ENCODE results near the gene ZNF462. TPM values are rescaled to one million over a fixed set of nuclear protein-coding genes. Genes with fewer than 3 reads are reported as not detected.

Gene ZNF462
- 98.3 TPM for total RNA-seq (ENCODE audit: unreplicated experiment)
- long read RNA-seq, partial matches to known transcripts: 0 of 3 reads
- long read RNA-seq, other reads (novel, unspliced or antisense): 3 of 3 reads

- H3K9me3 Mint-ChIP-seq (ENCODE audit: unreplicated experiment): no peaks in the 10 kb centered on the region
- peaks cover 14% of the 10 kb centered on the region for H3K36me3 Mint-ChIP-seq (ENCODE audit: low read depth, unreplicated experiment)
- peak; percentile 43 for DNase-seq (ENCODE audit: low spot score)
- H3K4me3 Mint-ChIP-seq (ENCODE audit: unreplicated experiment): peak within 1 kb of the TSS; percentile 98
- TF ChIP-seq, protein P1, sequence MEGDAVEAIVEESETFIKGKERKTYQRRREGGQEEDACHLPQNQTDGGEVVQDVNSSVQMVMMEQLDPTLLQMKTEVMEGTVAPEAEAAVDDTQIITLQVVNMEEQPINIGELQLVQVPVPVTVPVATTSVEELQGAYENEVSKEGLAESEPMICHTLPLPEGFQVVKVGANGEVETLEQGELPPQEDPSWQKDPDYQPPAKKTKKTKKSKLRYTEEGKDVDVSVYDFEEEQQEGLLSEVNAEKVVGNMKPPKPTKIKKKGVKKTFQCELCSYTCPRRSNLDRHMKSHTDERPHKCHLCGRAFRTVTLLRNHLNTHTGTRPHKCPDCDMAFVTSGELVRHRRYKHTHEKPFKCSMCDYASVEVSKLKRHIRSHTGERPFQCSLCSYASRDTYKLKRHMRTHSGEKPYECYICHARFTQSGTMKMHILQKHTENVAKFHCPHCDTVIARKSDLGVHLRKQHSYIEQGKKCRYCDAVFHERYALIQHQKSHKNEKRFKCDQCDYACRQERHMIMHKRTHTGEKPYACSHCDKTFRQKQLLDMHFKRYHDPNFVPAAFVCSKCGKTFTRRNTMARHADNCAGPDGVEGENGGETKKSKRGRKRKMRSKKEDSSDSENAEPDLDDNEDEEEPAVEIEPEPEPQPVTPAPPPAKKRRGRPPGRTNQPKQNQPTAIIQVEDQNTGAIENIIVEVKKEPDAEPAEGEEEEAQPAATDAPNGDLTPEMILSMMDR (IDR thresholded peaks at IDR 0.05; ENCODE audit: unreplicated experiment): no peak
- H3K4me1 Mint-ChIP-seq (ENCODE audit: unreplicated experiment): peaks cover 68% of the 10 kb centered on the region
- peak within 1 kb of the TSS; percentile 98 for H3K27ac Mint-ChIP-seq (ENCODE audit: unreplicated experiment)
- peaks cover 17% of the 10 kb centered on the region for H3K27me3 Mint-ChIP-seq (ENCODE audit: unreplicated experiment)
Observed at GRCh38 chr9:106862821-106863720, at the start of gene ZNF462. ZNF462 (plus strand) TSS chr9:106863166; CDS start chr9:106923384, 60,218 bp downstream.

GRCh38 chr9:106816524-106816923, 46.4 kb upstream of the ZNF462 start:
- Mint-ChIP-seq H3K9me3 (ENCODE audit: unreplicated experiment) (no peaks in the 10 kb centered on the region), H3K4me1 (ENCODE audit: unreplicated experiment) (no peaks in the 10 kb centered on the region), H3K4me3 (ENCODE audit: unreplicated experiment) (no peak overlapping the region), H3K27ac (ENCODE audit: unreplicated experiment) (no peak overlapping the region), H3K36me3 (ENCODE audit: low read depth, unreplicated experiment) (no peaks in the 10 kb centered on the region), H3K27me3 (ENCODE audit: unreplicated experiment) (peaks cover 3% of the 10 kb centered on the region)
- TF ChIP-seq, protein P1 (IDR thresholded peaks at IDR 0.05; ENCODE audit: unreplicated experiment): no peak
- DNase-seq (ENCODE audit: low spot score): no peak

- Mint-ChIP-seq H3K4me3 (ENCODE audit: unreplicated experiment) (no peak overlapping the region), H3K27ac (ENCODE audit: unreplicated experiment) (no peak overlapping the region), H3K36me3 (ENCODE audit: low read depth, unreplicated experiment) (no peaks in the 10 kb centered on the region), H3K4me1 (ENCODE audit: unreplicated experiment) (no peaks in the 10 kb centered on the region), H3K9me3 (ENCODE audit: unreplicated experiment) (no peaks in the 10 kb centered on the region), H3K27me3 (ENCODE audit: unreplicated experiment) (peaks cover 1% of the 10 kb centered on the region)
- no peak for DNase-seq (ENCODE audit: low spot score)
- TF ChIP-seq, protein P1 (IDR thresholded peaks at IDR 0.05; ENCODE audit: unreplicated experiment): no peak
Observed at GRCh38 chr9:106818034-106818433, 44.9 kb upstream of the ZNF462 start.

- DNase-seq (ENCODE audit: low spot score): no peak
- H3K4me3 Mint-ChIP-seq (ENCODE audit: unreplicated experiment): no peak overlapping the region
- no peaks in the 10 kb centered on the region for H3K9me3 Mint-ChIP-seq (ENCODE audit: unreplicated experiment)
- no peaks in the 10 kb centered on the region for H3K36me3 Mint-ChIP-seq (ENCODE audit: low read depth, unreplicated experiment)
- TF ChIP-seq, protein P1 (IDR thresholded peaks at IDR 0.05; ENCODE audit: unreplicated experiment): no peak
- no peaks in the 10 kb centered on the region for H3K27me3 Mint-ChIP-seq (ENCODE audit: unreplicated experiment)
- H3K27ac Mint-ChIP-seq (ENCODE audit: unreplicated experiment): no peak overlapping the region
- H3K4me1 Mint-ChIP-seq (ENCODE audit: unreplicated experiment): no peaks in the 10 kb centered on the region
Observed at GRCh38 chr9:106820866-106821265, 42.1 kb upstream of the ZNF462 start.

DNA sequence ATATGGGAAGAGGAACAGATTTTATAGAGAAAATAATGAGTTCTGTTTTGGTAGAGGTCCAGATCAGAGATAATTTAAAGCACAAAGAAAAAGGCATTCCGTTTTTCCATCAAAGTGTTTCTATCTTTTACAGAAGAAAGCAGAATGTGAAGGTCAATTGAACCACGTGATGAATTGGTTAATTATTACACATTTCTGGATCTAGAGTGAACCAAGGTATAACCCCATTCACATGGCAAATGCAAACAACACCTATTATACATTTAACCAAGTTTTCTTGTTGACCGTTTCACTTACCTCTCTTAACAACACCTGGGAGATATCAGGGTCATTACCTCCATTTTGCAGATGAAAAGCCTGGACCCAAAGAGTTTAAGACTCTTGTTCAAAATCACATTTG, 34.9 kb upstream of the ZNF462 start:
- no peaks in the 10 kb centered on the region for H3K4me1 Mint-ChIP-seq (ENCODE audit: unreplicated experiment)
- H3K27me3 Mint-ChIP-seq (ENCODE audit: unreplicated experiment): no peaks in the 10 kb centered on the region
- no peak overlapping the region for H3K27ac Mint-ChIP-seq (ENCODE audit: unreplicated experiment)
- DNase-seq (ENCODE audit: low spot score): no peak
- no peak overlapping the region for H3K4me3 Mint-ChIP-seq (ENCODE audit: unreplicated experiment)
- no peaks in the 10 kb centered on the region for H3K9me3 Mint-ChIP-seq (ENCODE audit: unreplicated experiment)
- no peaks in the 10 kb centered on the region for H3K36me3 Mint-ChIP-seq (ENCODE audit: low read depth, unreplicated experiment)
- TF ChIP-seq, protein P1 (IDR thresholded peaks at IDR 0.05; ENCODE audit: unreplicated experiment): no peak

All from endothelial cell (in vitro differentiated cells).